Esophagus squamous epithelium (tissue), 5 donors: Measurements from ENCODE around the gene RILPL1. TPM values are rescaled to one million over a fixed set of nuclear protein-coding genes. Genes with fewer than 3 reads are reported as not detected.
A peak's percentile ranks its signal among the peaks of the same experiment; 100 is the strongest.

ENCODE experiments used
- DNase-seq: peaks from one replicate; lab custom pipeline; 2025; lab: John Stamatoyannopoulos, UW
- H3K27ac ChIP-seq, 4 donors: fragments of 200-600 bp; sonication (generic); one replicate each; pipeline ENCODE4 v1.5.1; 2016 to 2019; ENCODE audit warnings: mild to moderate bottlenecking in 1 of 4
- H3K27me3 ChIP-seq, 4 donors: fragments of 200-600 bp; sonication (generic); 1 replicate in 3 of 4; 2 replicates in 1 of 4; pipeline versions ENCODE4 v1.5.1 to v1.6.0; 2017 to 2021; ENCODE audit warnings: antibody characterized with exemption in 1 of 4
- H3K36me3 ChIP-seq, 3 donors: fragments of 200-600 bp; sonication (generic); one replicate each; pipeline ENCODE4 v1.5.1; 2016 to 2019
- H3K4me1 ChIP-seq, 3 donors: fragments of 200-600 bp; sonication (generic); one replicate each; pipeline ENCODE4 v1.5.1; 2017 to 2019
- H3K4me3 ChIP-seq, 4 donors: fragments of 200-600 bp; sonication (generic); 1 replicate in 3 of 4; 2 replicates in 1 of 4; pipeline ENCODE4 v1.5.1; 2016 to 2019; ENCODE audit warnings: mild to moderate bottlenecking in 2 of 4, moderate library complexity in 1 of 4
- H3K9me3 ChIP-seq, 3 donors: fragments of 200-600 bp; sonication (generic); one replicate each; pipeline ENCODE4 v1.5.1; 2016 to 2019
- CTCF ChIP-seq, 6 experiments: fragments of 450-650 bp in 4 of 6; fragments of 200-600 bp in 2 of 6; sonication (generic) in 2 of 6; IDR thresholded peaks; one replicate each; pipeline ENCODE4 v1.5.1; 2016 to 2019; ENCODE audit warnings: antibody characterized with exemption in 6 of 6, mild to moderate bottlenecking in 4 of 6, moderate library complexity in 4 of 6
- POLR2A ChIP-seq, 4 donors: fragments of 450-650 bp; IDR thresholded peaks; one replicate each; pipeline ENCODE4 v1.6.1; 2017; ENCODE audit warnings: antibody characterized with exemption in 4 of 4, mild to moderate bottlenecking in 4 of 4, moderate library complexity in 3 of 4
- WGBS, 2 donors: methylation state at CpG; one replicate each; pipeline ENCODE4 v1.1.5; 2018; 5-methylcytosine and 5-hydroxymethylcytosine counted together
- intact Hi-C: fragments of 100-400 bp; cut with DNase I; formaldehyde crosslinking; loops from one replicate; pipeline ENCODE4 v1.15.0; 2022
- total RNA-seq, 4 donors: library from RNA; depleted of rRNA; stranded (reverse); fragments of >200 nt; gene quantifications; one replicate each; pipeline ENCODE4 v1.1.0, GENCODE V29; 2016
- donor health status: DM: yes; HTN: yes; CAD: no.

Gene RILPL1
- total RNA-seq, 4 donors from 2014 or later: 4.6 to 14.5 (median 7.0) TPM

- TF ChIP-seq POLR2A (IDR thresholded peaks at IDR 0.05): no peak
- no peak for TF ChIP-seq CTCF (IDR thresholded peaks at IDR 0.05)
- H3K9me3 ChIP-seq: no peaks in the 10 kb centered on the region
- DNase-seq: no peak
- peaks cover 0 to 83% (median 7%) of the 10 kb centered on the region in 3 donors for H3K36me3 ChIP-seq
- no peaks in the 10 kb centered on the region for H3K4me1 ChIP-seq
- WGBS, 2 donors: 73 to 79% methylated on average over 11 to 13 of the region's 13 CpGs
- H3K27ac ChIP-seq: peak overlapping the region in 1 of 4 donors; percentile 9
- no peaks in the 10 kb centered on the region for H3K27me3 ChIP-seq
- intact Hi-C loops: no loop called here
- no peak overlapping the region for H3K4me3 ChIP-seq
These were observed 58.9 kb downstream of the RILPL1 start for GRCh38 chr12:123474485-123475245.

GRCh38 chr12:123472438-123472849 lies 61.1 kb downstream of the RILPL1 start:
- no peak for TF ChIP-seq CTCF (IDR thresholded peaks at IDR 0.05)
- TF ChIP-seq POLR2A (IDR thresholded peaks at IDR 0.05): no peak
- no peak for DNase-seq
- Histone ChIP-seq H3K4me3 (no peak overlapping the region), H3K27ac (no peak overlapping the region), H3K4me1 (no peaks in the 10 kb centered on the region), H3K27me3 (no peaks in the 10 kb centered on the region), H3K36me3 (peaks cover 0 to 78% (median 7%) of the 10 kb centered on the region in 3 donors), H3K9me3 (no peaks in the 10 kb centered on the region)
- intact Hi-C loops: no loop called here
- WGBS, 2 donors: 79 to 82% methylated on average over 8 to 11 of the region's 12 CpGs

DNA sequence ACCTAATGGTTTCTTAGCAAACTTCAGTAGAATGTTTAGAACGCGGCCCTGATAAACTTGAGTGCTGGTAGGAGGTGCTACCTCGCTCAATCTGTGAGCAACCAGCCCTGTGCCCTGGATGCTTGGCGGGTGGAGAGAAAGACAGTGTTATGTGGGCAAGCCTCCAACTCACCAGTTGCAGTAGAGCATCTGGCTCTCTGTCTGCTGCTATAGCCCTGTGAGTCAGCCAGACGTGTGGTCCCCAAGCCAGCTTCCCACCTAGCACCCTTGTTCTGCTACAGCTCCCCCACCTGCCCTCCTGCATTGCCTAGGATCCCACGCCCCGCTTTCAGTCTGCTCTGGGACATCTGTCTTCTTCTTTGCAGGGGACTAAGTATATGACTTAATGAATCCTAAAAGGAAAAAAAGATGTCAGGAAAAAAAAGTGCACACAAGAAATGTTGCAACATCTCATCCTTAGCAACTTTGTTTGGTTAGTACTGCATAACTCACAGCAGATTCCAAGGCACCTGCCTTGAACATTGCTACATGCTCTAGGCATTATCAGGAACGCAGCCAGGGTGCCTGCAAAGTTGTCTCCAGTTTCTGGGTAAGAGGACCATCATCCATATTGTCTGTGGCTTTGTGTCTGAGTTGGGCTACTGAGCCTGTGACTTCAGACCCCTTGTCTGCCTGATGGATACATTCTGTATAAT lies 62.0 kb downstream of the RILPL1 start:
- no peak for DNase-seq
- no peaks in the 10 kb centered on the region for H3K27me3 ChIP-seq
- no peaks in the 10 kb centered on the region for H3K9me3 ChIP-seq
- WGBS, 2 donors: 62 to 86% methylated on average over 5 to 8 of the region's 8 CpGs
- no peak overlapping the region for H3K27ac ChIP-seq
- no peak overlapping the region for H3K4me3 ChIP-seq
- peaks cover 0 to 84% (median 7%) of the 10 kb centered on the region in 3 donors for H3K36me3 ChIP-seq
- H3K4me1 ChIP-seq: peaks cover 0 to 3% (median 0%) of the 10 kb centered on the region in 3 donors
- intact Hi-C loops: no loop called here
- TF ChIP-seq POLR2A (IDR thresholded peaks at IDR 0.05) (no peak), CTCF (IDR thresholded peaks at IDR 0.05) (no peak)

- Histone ChIP-seq H3K9me3 (no peaks in the 10 kb centered on the region), H3K27ac (no peak overlapping the region), H3K4me3 (no peak overlapping the region), H3K36me3 (peaks cover 8 to 92% (median 11%) of the 10 kb centered on the region in 3 donors), H3K4me1 (peaks cover 0 to 3% (median 0%) of the 10 kb centered on the region in 3 donors), H3K27me3 (no peaks in the 10 kb centered on the region)
- no peak for TF ChIP-seq CTCF (IDR thresholded peaks at IDR 0.05)
- no peak for TF ChIP-seq POLR2A (IDR thresholded peaks at IDR 0.05)
- intact Hi-C loops: no loop called here
- 80 to 86% methylated on average over 1 to 2 of the region's 2 CpGs for WGBS, 2 donors
- no peak for DNase-seq
These were observed 63.5 kb downstream of the RILPL1 start for GRCh38 chr12:123469978-123470377.

DNA sequence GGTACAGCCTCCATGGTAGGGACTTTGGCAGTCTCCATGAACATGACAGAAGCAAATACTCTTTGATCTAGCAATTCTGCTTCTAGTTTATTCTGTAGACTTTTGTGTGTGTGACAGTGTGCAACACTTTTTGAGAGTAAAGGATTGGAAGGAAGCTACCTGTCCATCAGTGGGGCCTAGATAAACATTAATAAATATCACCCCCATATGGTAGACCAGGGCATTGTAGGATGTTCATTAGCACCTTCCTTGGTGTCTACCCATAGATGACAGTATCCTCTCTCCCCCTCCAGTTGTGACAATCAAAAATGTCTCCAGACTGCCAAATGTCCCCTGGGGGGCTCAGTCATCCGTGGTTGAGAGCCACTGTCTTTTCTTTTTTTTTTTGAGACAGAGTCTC lies 64.7 kb downstream of the RILPL1 start:
- H3K27me3 ChIP-seq: no peaks in the 10 kb centered on the region
- H3K27ac ChIP-seq: no peak overlapping the region
- DNase-seq: no peak
- peaks cover 0 to 3% (median 0%) of the 10 kb centered on the region in 3 donors for H3K4me1 ChIP-seq
- no peaks in the 10 kb centered on the region for H3K9me3 ChIP-seq
- intact Hi-C loops: no loop called here
- H3K4me3 ChIP-seq: no peak overlapping the region
- 29 to 56% methylated on average over 1 of the region's 1 CpG for WGBS, 2 donors
- TF ChIP-seq CTCF (IDR thresholded peaks at IDR 0.05): peak in 2 of 6 experiments; percentile 12 to 15
- TF ChIP-seq POLR2A (IDR thresholded peaks at IDR 0.05): no peak
- H3K36me3 ChIP-seq: peaks cover 8 to 92% (median 11%) of the 10 kb centered on the region in 3 donors
